ENCODE results near the gene CCR3. TPM values are rescaled to one million over a fixed set of nuclear protein-coding genes. Genes with fewer than 3 reads are reported as not detected.
A peak's percentile ranks its signal among the peaks of the same experiment; 100 is the strongest.

The CCR3 gene
- total RNA-seq, 4 donors from 2014 or later, result not detected

DNA sequence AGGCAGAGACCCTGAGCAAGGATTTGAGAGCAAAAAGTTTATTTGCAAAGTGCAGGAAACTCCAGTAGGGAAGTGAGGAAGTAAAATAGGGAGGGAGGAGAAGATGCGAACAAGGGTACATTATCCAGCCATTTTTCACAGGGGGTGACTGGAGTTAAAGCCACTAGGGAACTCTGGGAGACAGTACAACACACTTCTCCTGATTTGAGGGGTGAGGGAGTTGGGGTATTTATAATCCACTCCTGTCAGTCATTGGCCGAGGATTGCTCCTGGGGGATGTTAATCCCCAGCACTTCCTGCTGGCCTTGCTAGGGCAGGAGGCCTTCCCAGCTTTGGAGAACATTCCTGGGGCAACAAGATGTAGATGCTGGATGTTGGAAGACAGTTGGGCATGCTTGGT, 28.2 kb downstream of the CCR3 start:
- no peaks in the 10 kb centered on the region for H3K4me1 ChIP-seq
- DNase-seq (ENCODE audit: low spot score in 2 of 2), result no peak
- H3K4me3 ChIP-seq, result no peak overlapping the region
- H3K9me3 ChIP-seq, result no peaks in the 10 kb centered on the region
- TF ChIP-seq POLR2A (IDR thresholded peaks at IDR 0.05) (no peak), EP300 (IDR thresholded peaks at IDR 0.05) (no peak)
- TF ChIP-seq, protein P1, sequence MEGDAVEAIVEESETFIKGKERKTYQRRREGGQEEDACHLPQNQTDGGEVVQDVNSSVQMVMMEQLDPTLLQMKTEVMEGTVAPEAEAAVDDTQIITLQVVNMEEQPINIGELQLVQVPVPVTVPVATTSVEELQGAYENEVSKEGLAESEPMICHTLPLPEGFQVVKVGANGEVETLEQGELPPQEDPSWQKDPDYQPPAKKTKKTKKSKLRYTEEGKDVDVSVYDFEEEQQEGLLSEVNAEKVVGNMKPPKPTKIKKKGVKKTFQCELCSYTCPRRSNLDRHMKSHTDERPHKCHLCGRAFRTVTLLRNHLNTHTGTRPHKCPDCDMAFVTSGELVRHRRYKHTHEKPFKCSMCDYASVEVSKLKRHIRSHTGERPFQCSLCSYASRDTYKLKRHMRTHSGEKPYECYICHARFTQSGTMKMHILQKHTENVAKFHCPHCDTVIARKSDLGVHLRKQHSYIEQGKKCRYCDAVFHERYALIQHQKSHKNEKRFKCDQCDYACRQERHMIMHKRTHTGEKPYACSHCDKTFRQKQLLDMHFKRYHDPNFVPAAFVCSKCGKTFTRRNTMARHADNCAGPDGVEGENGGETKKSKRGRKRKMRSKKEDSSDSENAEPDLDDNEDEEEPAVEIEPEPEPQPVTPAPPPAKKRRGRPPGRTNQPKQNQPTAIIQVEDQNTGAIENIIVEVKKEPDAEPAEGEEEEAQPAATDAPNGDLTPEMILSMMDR (IDR thresholded peaks at IDR 0.05), result no peak
- H3K27me3 ChIP-seq, result no peaks in the 10 kb centered on the region
- H3K27ac ChIP-seq, result no peak overlapping the region
- no peaks in the 10 kb centered on the region for H3K36me3 ChIP-seq
- WGBS, 2 donors, result 78 to 89% methylated on average over 2 of the region's 2 CpGs

DNA sequence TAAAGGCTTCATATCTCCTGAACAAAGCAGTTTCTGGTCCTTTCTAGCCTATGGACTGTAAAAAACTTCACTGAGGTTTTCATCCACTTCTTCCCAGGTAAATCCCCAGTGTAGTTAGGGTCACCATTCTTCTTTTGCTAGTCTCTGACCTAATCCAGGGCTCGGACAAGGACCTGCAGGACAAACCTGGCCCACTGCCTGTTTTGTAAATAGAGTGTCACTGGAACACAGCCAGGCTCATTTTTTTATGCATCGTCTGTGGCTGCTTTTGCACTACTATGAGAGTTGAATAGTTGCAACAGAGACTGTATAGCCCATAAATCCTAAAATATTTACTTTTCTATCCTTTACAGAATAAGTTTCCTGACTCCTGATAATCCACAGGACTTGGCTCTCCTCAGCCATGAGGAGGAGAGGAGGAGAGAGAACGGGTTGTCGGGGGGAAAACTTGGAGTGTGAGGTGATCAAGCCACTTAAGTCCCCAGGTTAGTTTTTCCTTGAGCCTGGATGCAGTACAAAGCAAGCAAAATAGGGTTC, 29.0 kb downstream of the CCR3 start:
- Histone ChIP-seq H3K9me3 (no peaks in the 10 kb centered on the region), H3K4me3 (no peak overlapping the region), H3K36me3 (no peaks in the 10 kb centered on the region), H3K27ac (no peak overlapping the region), H3K4me1 (no peaks in the 10 kb centered on the region), H3K27me3 (no peaks in the 10 kb centered on the region)
- TF ChIP-seq, protein P1 (IDR thresholded peaks at IDR 0.05), result no peak
- no peak for TF ChIP-seq EP300 (IDR thresholded peaks at IDR 0.05)
- 40 to 55% methylated on average over 4 of the region's 4 CpGs for WGBS, 2 donors
- no peak for DNase-seq (ENCODE audit: low spot score in 2 of 2)

DNA sequence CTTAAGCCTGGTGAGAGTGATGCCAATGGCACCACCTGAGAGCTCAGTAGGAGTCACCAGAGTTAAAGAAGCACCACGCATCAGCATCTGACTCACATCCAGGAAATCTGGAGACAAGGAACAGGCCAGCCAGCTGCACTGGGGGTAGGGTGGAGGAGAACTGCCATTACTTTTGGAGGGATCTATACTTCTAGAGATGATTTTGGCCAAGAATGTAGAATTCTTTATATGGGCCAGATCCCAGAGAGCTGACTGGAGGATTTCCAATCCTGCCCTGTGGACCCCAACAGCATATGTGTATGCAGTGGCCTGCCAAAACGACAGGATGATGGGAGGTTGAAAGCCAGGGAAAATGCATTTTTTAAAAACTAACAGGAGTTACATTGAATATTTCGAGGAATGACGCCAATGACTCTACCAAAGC, 29.8 kb downstream of the CCR3 start:
- no peaks in the 10 kb centered on the region for H3K9me3 ChIP-seq
- no peak for TF ChIP-seq EP300 (IDR thresholded peaks at IDR 0.05)
- no peak for TF ChIP-seq POLR2A (IDR thresholded peaks at IDR 0.05)
- TF ChIP-seq, protein P1 (IDR thresholded peaks at IDR 0.05), result no peak
- H3K4me3 ChIP-seq, result no peak overlapping the region
- no peak for DNase-seq (ENCODE audit: low spot score in 2 of 2)
- no peaks in the 10 kb centered on the region for H3K27me3 ChIP-seq
- H3K4me1 ChIP-seq, result no peaks in the 10 kb centered on the region
- no peak overlapping the region for H3K27ac ChIP-seq
- H3K36me3 ChIP-seq, result no peaks in the 10 kb centered on the region
- 58 to 69% methylated on average over 4 of the region's 4 CpGs for WGBS, 2 donors

GRCh38 chr3:46276497-46277099, 34.3 kb downstream of the CCR3 start:
- no peak overlapping the region for H3K4me3 ChIP-seq
- TF ChIP-seq POLR2A (IDR thresholded peaks at IDR 0.05), result no peak
- TF ChIP-seq, protein P1 (IDR thresholded peaks at IDR 0.05), result peak in 2 of 5 experiments; percentile 43 to 58
- peaks cover 0 to 24% (median 0%) of the 10 kb centered on the region in 4 donors for H3K9me3 ChIP-seq
- no peaks in the 10 kb centered on the region for H3K4me1 ChIP-seq
- no peak overlapping the region for H3K27ac ChIP-seq
- no peaks in the 10 kb centered on the region for H3K27me3 ChIP-seq
- WGBS, 2 donors, result 56 to 58% methylated on average over 9 of the region's 9 CpGs
- peak in 1 of 2 donors; percentile 33 for DNase-seq (ENCODE audit: low spot score in 2 of 2)
- no peaks in the 10 kb centered on the region for H3K36me3 ChIP-seq

DNA sequence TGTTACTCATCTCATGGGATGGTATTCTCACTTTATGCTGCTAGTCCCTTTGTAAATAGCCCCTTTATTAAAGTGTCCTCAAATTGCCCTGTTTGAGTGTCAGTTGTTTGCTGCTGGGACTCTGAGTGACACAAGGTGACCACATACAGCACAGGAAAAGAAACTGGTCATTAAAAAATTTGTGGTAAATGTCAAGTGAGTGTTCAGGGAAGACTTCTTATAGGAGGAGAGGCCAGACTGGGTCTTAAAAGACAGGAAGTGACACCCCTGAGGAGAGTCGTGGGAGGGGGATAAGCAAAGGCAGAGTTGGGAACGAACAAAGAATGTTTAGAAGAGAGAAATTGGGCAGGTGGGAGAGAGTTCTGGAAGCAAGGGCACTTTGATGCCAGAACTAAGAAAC, 35.2 kb downstream of the CCR3 start:
- Histone ChIP-seq H3K27ac (no peak overlapping the region), H3K4me3 (no peak overlapping the region), H3K36me3 (no peaks in the 10 kb centered on the region), H3K4me1 (no peaks in the 10 kb centered on the region), H3K27me3 (no peaks in the 10 kb centered on the region), H3K9me3 (peaks cover 0 to 24% (median 0%) of the 10 kb centered on the region in 4 donors)
- TF ChIP-seq, protein P1 (IDR thresholded peaks at IDR 0.05), result no peak
- TF ChIP-seq POLR2A (IDR thresholded peaks at IDR 0.05), result no peak
- no peak for TF ChIP-seq EP300 (IDR thresholded peaks at IDR 0.05)
- 36 to 38% methylated on average over 2 of the region's 2 CpGs for WGBS, 2 donors
- DNase-seq (ENCODE audit: low spot score in 2 of 2), result no peak

All from tibial nerve (tissue), 4 donors.